Body of pancreas (tissue), 4 donors: Measurements from ENCODE around the gene LCE5A. TPM values are rescaled to one million over a fixed set of nuclear protein-coding genes. Genes with fewer than 3 reads are reported as not detected.

Experiments used
- ATAC-seq: fragments of 150-250 bp; one replicate; pipeline ENCODE4 v1.9.1; 2016
- DNase-seq, 4 donors: peaks; one replicate each; pipeline ENCODE4 v3.0.0-alpha.2; 2019
- H3K27ac ChIP-seq, 4 donors: fragments of 200-600 bp; sonication (generic); 1 replicate in 3 of 4; 2 replicates in 1 of 4; pipeline versions ENCODE4 v1.5.1 to v1.6.1; 2016 to 2019; ENCODE audit warnings: mild to moderate bottlenecking in 1 of 4, mixed read lengths in 1 of 4, moderate library complexity in 1 of 4
- H3K27me3 ChIP-seq, 2 donors: fragments of 200-600 bp; sonication (generic); one replicate each; pipeline ENCODE4 v1.6.0; 2016; ENCODE audit warnings: mild to moderate bottlenecking in 1 of 2
- H3K36me3 ChIP-seq, 2 donors: fragments of 200-600 bp; sonication (generic); replicated peaks in 1 of 2; 2 replicates each; pipeline ENCODE4 v1.5.1; 2016; ENCODE audit warnings: low read depth in 2 of 2; ENCODE audit not compliant: insufficient read depth in 1 of 2
- H3K4me1 ChIP-seq: fragments of 200-600 bp; sonication (generic); one replicate; pipeline ENCODE4 v1.6.0; 2016
- H3K4me3 ChIP-seq, 2 donors: fragments of 200-600 bp; sonication (generic); 1 replicate in 1 of 2; 2 replicates in 1 of 2; pipeline ENCODE4 v1.5.1; 2016 to 2019
- H3K9me3 ChIP-seq, 3 donors: fragments of 200-600 bp; sonication (generic); 1 replicate in 2 of 3; 2 replicates in 1 of 3; pipeline ENCODE4 v1.5.1; 2016
- CTCF ChIP-seq, 7 experiments: fragments of 450-650 bp in 4 of 7; fragments of 200-600 bp in 3 of 7; sonication (generic) in 3 of 7; IDR thresholded peaks; one replicate each; pipeline ENCODE4 v1.5.1; 2016 to 2019; ENCODE audit warnings: antibody characterized with exemption in 7 of 7
- POLR2A ChIP-seq, 3 donors: fragments of 450-650 bp; IDR thresholded peaks; one replicate each; pipeline ENCODE4 v1.6.1; 2016; ENCODE audit warnings: antibody characterized with exemption in 3 of 3, mild to moderate bottlenecking in 2 of 3
- WGBS, 2 donors: methylation state at CpG; one replicate each; pipeline ENCODE4 v1.1.5; 2017; 5-methylcytosine and 5-hydroxymethylcytosine counted together
- intact Hi-C: fragments of 100-400 bp; cut with DNase I; formaldehyde crosslinking; loops from one replicate; pipeline ENCODE4 v1.15.1; 2023
- total RNA-seq, 2 donors: library from RNA; depleted of rRNA; stranded (reverse); fragments of >200 nt; gene quantifications; one replicate each; pipeline ENCODE4 v1.1.0, GENCODE V29; 2016

The LCE5A gene
- not detected for total RNA-seq

- no peak for DNase-seq
- H3K27ac ChIP-seq: no peak within 1 kb of the TSS
- peaks cover 0 to 6% of the 10 kb centered on the region in 2 donors for H3K27me3 ChIP-seq
- no peaks in the 10 kb centered on the region for H3K9me3 ChIP-seq
- 69 to 88% methylated on average over 3 of the region's 3 CpGs for WGBS, 2 donors
- peaks cover 6% of the 10 kb centered on the region for H3K4me1 ChIP-seq
- intact Hi-C loops: no loop called here
- ATAC-seq: no peak
- TF ChIP-seq POLR2A (IDR thresholded peaks at IDR 0.05) (no peak), CTCF (IDR thresholded peaks at IDR 0.05) (no peak)
- H3K36me3 ChIP-seq: no peaks in the 10 kb centered on the region
- H3K4me3 ChIP-seq: no peak within 1 kb of the TSS
These were observed at the start of gene LCE5A for GRCh38 chr1:152510503-152510902. LCE5A (plus strand) TSS chr1:152510803; CDS start chr1:152511535, 732 bp downstream.

- Histone ChIP-seq H3K36me3 (no peaks in the 10 kb centered on the region), H3K4me3 (no peak overlapping the region), H3K4me1 (no peaks in the 10 kb centered on the region), H3K27ac (no peak overlapping the region), H3K9me3 (no peaks in the 10 kb centered on the region), H3K27me3 (no peaks in the 10 kb centered on the region)
- intact Hi-C loops: no loop called here
- ATAC-seq (no peak), DNase-seq (peak; percentile 55 to 69 (median 56))
- 1 to 5% methylated on average over 6 of the region's 6 CpGs for WGBS, 2 donors
- TF ChIP-seq POLR2A (IDR thresholded peaks at IDR 0.05): no peak
- peak; percentile 35 to 64 (median 54) for TF ChIP-seq CTCF (IDR thresholded peaks at IDR 0.05)
These were observed 49.1 kb upstream of the LCE5A start for GRCh38 chr1:152461544-152461943.

GRCh38 chr1:152462636-152463035 lies 48.0 kb upstream of the LCE5A start:
- no peak for DNase-seq
- no peak for ATAC-seq
- no peaks in the 10 kb centered on the region for H3K4me1 ChIP-seq
- no peak for TF ChIP-seq CTCF (IDR thresholded peaks at IDR 0.05)
- TF ChIP-seq POLR2A (IDR thresholded peaks at IDR 0.05): no peak
- H3K4me3 ChIP-seq: no peak overlapping the region
- intact Hi-C loops: no loop called here
- H3K27me3 ChIP-seq: no peaks in the 10 kb centered on the region
- whole genome bisulfite sequencing, 2 donors: 85 to 88% methylated on average over 26 of the region's 26 CpGs
- H3K36me3 ChIP-seq: no peaks in the 10 kb centered on the region
- H3K27ac ChIP-seq: no peak overlapping the region
- H3K9me3 ChIP-seq: no peaks in the 10 kb centered on the region

GRCh38 chr1:152466217-152466616 lies 44.4 kb upstream of the LCE5A start:
- WGBS, 2 donors: 33 to 50% methylated on average over 1 of the region's 1 CpG
- H3K27ac ChIP-seq: no peak overlapping the region
- no peak for DNase-seq
- intact Hi-C loops: no loop called here
- H3K9me3 ChIP-seq: no peaks in the 10 kb centered on the region
- H3K4me3 ChIP-seq: no peak overlapping the region
- no peaks in the 10 kb centered on the region for H3K27me3 ChIP-seq
- H3K4me1 ChIP-seq: no peaks in the 10 kb centered on the region
- TF ChIP-seq CTCF (IDR thresholded peaks at IDR 0.05): no peak
- TF ChIP-seq POLR2A (IDR thresholded peaks at IDR 0.05): no peak
- no peaks in the 10 kb centered on the region for H3K36me3 ChIP-seq
- no peak for ATAC-seq

- no peak for DNase-seq
- no peaks in the 10 kb centered on the region for H3K4me1 ChIP-seq
- no peak for TF ChIP-seq POLR2A (IDR thresholded peaks at IDR 0.05)
- TF ChIP-seq CTCF (IDR thresholded peaks at IDR 0.05): no peak
- H3K36me3 ChIP-seq: no peaks in the 10 kb centered on the region
- H3K27ac ChIP-seq: no peak overlapping the region
- intact Hi-C loops: no loop called here
- H3K27me3 ChIP-seq: no peaks in the 10 kb centered on the region
- 50 to 66% methylated on average over 4 of the region's 4 CpGs for WGBS, 2 donors
- no peak overlapping the region for H3K4me3 ChIP-seq
- H3K9me3 ChIP-seq: peaks cover 0 to 26% (median 0%) of the 10 kb centered on the region in 3 donors
- ATAC-seq: no peak
These were observed 36.6 kb upstream of the LCE5A start for GRCh38 chr1:152473887-152474537.
